Measurements from ENCODE around the gene DPP4.
"Not testable (repeated sequence)": the region's sequence is repeated elsewhere in the genome, so short reads cannot be mapped to it uniquely, and the experiment has no call there.

DPP4 gene

GRCh38 chr2:161955211-161955610 lies 118.8 kb downstream of the DPP4 start:
- DNase-seq (ENCODE audit: low read depth), result no peak
- H3K4me3 ChIP-seq (ENCODE audit: low read length), result no peak overlapping the region
- TF ChIP-seq, protein P1, sequence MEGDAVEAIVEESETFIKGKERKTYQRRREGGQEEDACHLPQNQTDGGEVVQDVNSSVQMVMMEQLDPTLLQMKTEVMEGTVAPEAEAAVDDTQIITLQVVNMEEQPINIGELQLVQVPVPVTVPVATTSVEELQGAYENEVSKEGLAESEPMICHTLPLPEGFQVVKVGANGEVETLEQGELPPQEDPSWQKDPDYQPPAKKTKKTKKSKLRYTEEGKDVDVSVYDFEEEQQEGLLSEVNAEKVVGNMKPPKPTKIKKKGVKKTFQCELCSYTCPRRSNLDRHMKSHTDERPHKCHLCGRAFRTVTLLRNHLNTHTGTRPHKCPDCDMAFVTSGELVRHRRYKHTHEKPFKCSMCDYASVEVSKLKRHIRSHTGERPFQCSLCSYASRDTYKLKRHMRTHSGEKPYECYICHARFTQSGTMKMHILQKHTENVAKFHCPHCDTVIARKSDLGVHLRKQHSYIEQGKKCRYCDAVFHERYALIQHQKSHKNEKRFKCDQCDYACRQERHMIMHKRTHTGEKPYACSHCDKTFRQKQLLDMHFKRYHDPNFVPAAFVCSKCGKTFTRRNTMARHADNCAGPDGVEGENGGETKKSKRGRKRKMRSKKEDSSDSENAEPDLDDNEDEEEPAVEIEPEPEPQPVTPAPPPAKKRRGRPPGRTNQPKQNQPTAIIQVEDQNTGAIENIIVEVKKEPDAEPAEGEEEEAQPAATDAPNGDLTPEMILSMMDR (conservative IDR thresholded peaks at IDR 0.05; ENCODE audit: low read depth, low read length), result no peak

- TF ChIP-seq, protein P1 (conservative IDR thresholded peaks at IDR 0.05; ENCODE audit: low read depth, low read length), result no peak
- no peak overlapping the region for H3K4me3 ChIP-seq (ENCODE audit: low read length)
- DNase-seq (ENCODE audit: low read depth), result no peak
Observed at GRCh38 chr2:161954103-161954502, 119.9 kb downstream of the DPP4 start.

DNA sequence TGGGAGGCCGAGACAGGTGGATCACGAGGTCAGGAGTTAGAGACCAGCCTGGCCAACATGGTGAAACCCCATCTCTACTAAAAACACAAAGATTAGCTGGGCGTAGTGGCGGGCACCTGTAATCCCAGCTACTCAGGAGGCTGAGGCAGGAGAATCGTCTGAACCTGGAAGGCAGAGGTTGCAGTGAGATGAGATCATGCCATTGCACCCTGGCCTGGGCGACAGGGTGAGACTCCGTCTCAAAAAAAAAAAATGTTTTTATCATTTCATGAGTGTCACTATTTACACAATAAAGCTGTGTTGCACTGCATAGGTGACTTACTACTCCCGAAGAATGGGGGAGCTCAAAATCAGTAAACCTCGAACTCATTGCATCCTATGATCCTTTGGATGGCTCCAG lies 120.6 kb downstream of the DPP4 start:
- not testable (repeated sequence) for DNase-seq (ENCODE audit: low read depth); H3K4me3 ChIP-seq (ENCODE audit: low read length)

- no peak for DNase-seq (ENCODE audit: low read depth)
- TF ChIP-seq, protein P1 (conservative IDR thresholded peaks at IDR 0.05; ENCODE audit: low read depth, low read length), result no peak
- no peak overlapping the region for H3K4me3 ChIP-seq (ENCODE audit: low read length)
Observed at GRCh38 chr2:161952783-161953191, 121.2 kb downstream of the DPP4 start.

- no peak for DNase-seq (ENCODE audit: low read depth)
- TF ChIP-seq, protein P1 (conservative IDR thresholded peaks at IDR 0.05; ENCODE audit: low read depth, low read length), result no peak
- H3K4me3 ChIP-seq (ENCODE audit: low read length), result no peak overlapping the region
Observed at GRCh38 chr2:161947836-161948235, 126.2 kb downstream of the DPP4 start.

GRCh38 chr2:161947406-161947805 lies 126.6 kb downstream of the DPP4 start:
- H3K4me3 ChIP-seq (ENCODE audit: low read length), result no peak overlapping the region
- no peak for DNase-seq (ENCODE audit: low read depth)
- TF ChIP-seq, protein P1 (conservative IDR thresholded peaks at IDR 0.05; ENCODE audit: low read depth, low read length), result no peak

DNA sequence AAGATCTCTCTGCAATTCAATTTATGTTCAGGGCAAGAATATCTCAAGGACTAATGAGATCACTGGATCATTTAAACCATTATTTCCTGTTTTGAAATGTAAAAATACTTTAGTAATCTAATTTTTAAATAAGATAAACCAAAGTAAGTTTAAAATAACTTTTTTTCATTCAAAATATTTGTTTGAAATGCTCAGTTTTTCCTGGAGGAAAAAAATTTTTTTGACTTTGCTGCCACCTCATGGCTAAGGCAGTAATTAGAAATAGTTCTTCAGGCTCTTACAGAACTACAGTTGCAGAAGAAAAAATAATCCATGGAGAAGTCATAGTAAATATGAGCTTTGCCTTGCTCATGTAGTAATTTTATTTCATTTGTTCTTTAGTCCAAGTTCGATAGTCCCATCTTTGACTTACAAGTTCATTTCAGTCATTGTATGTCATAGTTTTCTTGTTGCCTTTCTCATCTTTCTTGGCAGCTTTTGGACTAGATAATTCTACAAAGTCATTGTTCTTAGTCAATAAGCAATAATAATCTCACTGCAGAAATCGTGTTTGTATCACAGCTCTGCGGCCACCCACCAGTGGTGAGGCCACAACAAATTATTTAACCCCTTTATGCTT lies 127.4 kb downstream of the DPP4 start:
- H3K4me3 ChIP-seq (ENCODE audit: low read length), result no peak overlapping the region
- TF ChIP-seq, protein P1 (conservative IDR thresholded peaks at IDR 0.05; ENCODE audit: low read depth, low read length), result peak; percentile 51
- no peak for DNase-seq (ENCODE audit: low read depth)

Data from retinal pigment epithelial cell (primary cell).